ENCODE data around the gene CARHSP1.

DNA sequence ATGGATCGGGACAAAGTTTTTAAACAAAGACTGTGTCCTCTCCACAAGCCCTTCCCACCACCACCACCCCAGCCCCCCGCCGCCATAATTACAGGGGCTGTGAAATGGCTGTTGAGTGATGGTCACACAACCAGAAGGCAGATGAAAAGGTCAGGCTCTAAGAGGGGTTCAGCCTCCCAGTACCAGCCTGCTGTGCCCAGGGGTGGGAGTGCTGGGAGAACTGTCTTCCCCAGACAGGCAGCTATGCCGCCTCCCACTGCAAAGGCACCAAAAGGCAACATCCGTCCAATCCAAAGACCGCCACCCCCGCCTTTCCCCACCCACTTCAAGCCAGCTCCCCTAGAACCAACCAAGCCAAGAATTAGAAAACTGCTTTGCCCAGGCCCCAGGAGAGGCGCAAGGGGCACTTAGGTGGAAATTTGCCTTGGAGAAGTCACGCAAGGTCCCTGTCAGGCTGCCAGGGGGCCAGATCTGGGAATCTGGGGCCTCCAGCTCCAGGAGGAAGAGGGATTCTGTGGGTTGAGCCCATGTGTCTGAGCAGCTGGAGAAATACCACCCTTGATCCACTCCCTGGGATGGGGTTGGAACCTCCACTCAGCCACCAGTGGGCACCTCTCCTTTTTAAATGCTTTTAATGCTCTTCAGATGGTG, 14.4 kb downstream of the CARHSP1 start:
- TF ChIP-seq CTCF (IDR thresholded peaks at IDR 0.05) (no peak), ZFX (IDR thresholded peaks at IDR 0.05; ENCODE audit: borderline replicate concordance) (no peak)
